HG03039 (cell line): ENCODE results near the gene CDK5R1.

Source experiments
- ATAC-seq: cut with Tn5 transposase; IDR thresholded peaks from one replicate; pipeline ENCODE4 v1.9.1; 2021; ENCODE audit warnings: mild to moderate bottlenecking, moderate library complexity; ENCODE audit not compliant: unreplicated experiment

Gene CDK5R1

DNA sequence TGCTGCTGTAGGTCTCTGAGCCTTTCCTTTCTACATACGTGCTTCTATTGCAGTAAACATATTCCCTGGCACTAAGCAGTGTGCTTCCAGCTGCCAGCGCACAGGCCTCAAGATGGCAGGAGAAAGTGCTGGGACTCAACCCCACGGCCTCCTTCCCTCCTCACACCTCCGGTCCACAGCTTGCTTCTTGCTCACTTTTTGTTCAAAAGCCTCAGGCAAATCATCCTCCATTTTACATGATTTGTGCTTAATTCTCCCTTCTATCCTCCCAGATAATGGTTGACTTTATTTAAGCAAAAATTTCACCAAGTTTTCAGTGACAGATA lies 5.4 kb downstream of the CDK5R1 start:
- ATAC-seq: no peak

DNA sequence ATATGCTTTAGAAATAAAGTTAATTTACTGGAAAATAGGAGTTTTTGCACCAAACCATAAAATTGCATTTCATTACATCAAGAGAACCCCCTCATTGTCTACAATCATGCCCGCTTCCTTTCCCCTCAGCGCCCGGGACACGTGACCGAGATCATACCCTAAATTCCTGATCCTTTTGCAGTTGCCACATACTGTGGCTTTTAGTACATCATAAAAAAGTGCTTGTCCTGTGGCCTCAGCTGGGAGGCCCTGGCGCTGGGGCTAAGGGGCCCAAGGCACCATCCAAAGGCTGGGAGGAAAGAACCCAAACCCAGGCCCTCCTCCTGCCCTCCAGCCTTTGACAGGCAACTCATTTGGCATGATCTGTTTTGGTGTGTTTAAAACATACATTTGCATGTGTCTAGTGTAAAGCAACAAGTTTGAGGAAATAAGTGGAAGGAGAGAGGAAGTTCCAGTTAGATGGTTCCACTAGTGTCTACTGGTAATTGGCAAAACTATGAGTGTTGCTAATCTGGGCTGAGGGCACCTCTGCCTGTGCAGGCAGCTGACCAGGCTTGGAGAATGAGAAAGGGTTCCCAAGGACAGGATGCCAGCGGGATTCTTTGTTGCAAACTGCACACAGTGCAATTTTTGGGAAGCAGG lies 6.0 kb downstream of the CDK5R1 start:
- ATAC-seq: no peak

DNA sequence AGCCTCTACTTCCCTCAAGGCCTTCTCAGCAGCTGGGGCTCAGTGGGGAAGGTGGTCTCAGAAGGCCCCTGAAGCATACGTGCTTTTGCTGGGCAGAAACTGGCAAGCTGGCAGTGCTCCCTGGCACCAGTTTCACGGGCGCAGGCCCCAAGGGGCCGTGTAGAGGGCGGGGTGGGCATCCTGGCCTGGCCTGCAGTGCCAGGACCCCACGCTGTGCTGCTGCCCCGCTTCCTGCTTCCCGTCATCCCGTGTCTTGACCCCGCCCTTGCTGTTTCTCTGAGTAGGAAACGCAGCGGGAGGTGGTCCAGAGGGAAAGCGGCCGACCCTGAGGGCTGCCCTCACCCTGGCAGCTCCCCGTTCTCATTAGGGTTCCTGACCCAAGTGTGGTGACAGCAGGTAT lies 6.8 kb downstream of the CDK5R1 start:
- ATAC-seq: no peak

DNA sequence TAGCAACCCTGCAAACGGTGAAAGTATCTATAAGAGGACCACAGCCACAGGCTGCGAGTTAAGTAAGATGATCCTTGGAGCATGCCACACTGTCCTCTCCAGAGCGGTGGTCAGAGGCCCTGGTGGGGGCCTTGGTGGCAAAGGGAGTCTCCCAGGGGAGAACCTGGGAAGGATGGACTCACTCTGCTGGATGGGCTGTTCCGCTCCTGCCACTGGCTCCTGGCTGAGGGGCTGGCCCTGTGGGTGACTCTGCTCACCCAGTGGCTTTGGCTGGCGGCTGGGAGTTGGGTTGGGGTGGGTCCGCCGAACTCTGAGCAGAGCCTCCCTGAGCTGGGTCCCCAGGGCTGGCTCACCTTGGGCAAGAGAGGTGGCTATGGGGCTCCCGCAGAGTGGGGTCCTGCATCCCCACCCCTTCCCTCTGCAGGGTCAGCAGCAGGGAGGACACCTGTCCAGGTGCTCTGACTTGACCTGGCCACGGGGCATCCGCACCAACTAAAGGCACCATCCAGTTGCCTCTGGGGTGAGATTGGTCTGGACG lies 7.3 kb downstream of the CDK5R1 start:
- ATAC-seq: no peak

DNA sequence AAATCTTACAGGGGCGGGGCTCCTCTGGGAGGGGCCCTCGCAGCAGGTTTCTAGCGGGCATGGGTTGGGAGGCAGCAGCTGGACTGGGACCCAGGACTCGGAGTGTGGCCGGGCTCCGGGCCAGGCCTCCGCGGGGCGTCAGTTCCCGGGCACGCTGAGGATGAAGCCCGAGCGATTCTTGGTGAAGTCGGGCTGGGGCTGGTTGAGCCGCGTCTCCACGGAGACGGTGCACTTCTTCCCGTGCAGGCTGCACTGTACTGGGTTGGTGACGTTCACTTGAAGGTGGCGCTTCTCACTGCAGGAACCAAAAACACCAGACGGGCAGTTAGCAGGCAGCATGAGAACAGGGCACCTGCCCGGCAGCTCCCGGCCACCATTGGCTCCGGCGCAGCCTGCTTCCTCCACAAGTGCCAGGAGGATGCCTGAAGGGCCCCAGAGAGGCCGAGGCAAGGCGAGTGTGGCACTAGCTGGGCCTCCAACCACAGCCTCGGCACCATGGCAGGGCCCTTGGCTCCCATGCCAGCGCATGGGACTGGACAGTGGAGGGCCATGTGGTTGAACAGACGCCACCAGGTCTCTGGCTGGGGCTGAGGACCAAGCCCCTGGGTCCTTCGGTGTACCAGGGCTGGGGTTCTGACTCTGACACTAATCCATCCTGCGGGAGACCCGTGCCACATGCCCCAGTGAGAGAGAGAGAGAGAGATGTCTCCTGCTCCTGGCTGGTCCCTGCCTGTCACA lies 8.0 kb downstream of the CDK5R1 start:
- no peak for ATAC-seq

DNA sequence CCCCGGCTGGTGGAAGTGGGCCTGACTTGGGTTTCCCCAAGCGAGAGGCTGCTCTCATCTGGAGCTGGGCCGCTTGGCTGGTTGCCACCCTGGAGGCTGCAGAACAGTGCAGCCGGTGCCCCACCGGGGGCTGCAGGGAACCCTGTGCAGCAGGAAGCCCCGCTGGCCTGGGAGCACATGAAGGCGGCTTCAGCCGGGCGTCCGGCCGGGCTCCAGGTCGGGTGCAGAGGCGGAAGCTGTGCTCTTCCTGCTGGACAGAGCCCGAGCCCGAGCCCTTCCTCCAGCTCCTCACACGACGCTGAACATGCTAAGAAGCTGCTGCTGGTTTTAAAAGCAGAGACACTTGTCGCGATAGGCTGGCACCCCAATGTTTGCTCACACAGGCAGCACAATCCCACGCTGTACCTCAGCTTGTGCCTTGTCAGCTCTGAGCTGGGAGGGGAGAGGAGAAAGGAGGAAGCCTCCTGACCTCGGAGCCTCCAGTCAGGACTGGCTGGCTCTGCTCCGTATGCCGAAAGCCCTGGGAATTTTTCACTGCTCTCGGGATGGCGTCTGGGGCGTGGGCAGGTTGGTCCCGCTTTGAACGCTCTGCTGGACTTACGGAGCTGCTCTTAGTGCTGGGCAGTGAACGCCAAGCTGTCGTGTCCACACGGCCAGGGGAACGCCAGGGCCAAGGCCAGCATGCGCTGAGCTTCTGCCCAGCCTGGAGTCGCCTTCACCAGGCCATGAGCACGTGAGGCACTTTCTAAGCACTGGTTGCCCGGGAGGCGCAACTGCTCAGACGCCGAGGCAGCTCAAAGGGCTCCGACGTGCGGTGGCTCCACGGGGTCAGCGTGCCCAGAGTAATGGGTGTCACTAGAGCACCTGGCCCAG lies 8.8 kb downstream of the CDK5R1 start:
- no peak for ATAC-seq

DNA sequence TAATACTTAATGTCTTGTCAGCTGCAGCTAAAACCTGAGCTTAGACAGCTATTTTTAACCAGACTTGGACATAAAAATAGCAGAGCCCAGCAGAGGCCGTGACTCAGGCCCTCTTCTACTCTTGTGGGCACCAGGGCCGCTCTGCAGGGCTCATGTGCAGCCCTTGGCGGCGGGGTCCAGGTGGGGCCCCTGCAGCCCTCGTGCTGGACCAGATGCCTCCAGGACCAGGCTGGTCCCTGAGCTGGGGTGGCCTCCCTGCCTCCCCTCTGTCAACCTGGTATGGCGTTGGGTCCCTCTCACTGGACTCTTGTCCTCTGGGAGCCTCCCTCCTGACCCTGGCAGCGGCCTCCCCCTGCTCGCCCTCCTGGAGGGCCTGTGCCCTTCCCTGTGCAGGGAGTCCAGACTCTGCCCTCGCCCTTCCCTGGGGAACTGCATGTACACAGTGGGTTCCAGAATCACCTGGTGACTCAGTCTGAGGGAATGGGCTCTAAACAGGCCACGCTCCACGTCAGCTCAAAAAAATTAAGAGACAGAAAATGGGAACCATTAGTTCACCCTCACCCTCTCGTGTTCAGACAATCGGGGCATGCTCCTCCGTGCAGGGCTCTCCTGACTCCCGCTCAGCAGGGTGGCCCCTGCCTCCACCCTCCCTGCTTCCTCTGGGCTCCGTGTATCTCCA lies 9.7 kb downstream of the CDK5R1 start:
- no peak for ATAC-seq

DNA sequence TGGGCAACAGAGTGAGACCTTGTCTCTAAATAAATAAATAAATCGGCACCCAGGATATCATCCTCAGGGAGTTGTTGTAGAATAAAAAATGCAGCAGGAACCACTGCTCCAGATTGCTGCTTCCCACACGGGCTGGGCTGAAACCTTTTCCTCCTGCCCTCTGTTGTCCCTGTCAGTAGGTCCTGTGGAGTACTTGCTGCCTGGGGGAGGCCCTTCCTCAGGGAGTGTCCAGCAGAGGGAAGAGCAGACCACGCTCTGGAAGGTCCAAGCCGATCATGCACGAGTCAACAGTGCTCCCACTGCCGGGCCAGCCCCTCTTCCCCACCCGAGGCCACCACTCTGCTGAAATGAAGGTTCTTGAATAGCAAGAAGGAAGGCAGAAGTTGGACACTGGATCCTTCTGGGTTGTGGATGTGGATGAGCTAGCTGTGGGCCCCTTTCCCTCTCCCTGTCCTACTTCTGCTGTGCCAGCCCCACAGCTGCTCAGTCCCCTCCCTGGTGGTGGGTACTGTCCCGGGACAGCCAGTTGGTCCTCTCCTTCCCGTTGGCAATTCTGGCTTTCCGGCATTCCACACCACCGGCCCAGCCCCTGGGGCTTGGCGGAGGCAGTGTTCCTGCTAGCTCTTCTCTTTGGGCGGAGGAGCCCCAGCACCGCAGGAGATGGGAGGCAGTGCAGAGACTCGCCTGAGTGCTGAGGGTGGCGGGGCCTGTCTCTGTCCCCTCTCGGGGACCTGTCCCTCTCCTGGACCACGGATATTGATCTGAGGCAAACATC lies 10.8 kb downstream of the CDK5R1 start:
- ATAC-seq: no peak

DNA sequence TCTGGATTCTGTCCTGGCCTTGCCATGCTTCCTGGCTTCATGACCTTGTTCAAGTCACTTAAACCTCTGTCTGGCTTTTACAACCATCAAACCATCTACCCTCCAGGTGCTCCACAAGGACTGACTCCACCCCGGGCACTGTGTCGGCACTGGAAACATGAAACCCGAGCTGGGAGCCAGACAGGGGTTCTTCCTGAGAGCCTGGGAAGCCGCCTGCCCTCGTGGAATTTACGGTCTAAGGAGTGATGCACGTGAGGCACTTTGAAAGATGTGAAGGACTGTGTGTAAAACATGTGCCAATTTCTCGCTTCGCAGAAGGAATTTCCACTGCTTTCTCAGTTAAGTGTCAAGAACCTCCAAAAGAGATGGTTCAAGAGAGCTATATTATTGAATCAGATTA lies 11.6 kb downstream of the CDK5R1 start:
- ATAC-seq: no peak

DNA sequence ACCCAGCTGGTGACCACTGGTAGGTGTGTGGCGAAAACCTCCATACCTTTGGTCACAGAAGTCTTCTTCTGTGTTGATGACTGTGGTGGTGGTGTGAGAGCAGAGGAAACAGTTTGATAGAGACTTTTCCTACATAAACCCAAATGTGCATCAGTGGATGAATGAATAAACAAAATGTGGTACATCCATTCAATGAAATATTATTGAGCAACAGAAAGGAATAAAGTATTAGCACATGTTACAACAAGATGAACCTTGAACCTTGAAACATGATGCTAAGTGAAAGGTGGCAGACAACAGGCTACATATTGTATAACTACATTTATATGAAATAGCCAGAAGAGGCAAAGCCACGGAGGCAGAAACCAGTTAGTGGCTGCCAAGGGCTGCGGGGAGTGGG lies 15.2 kb downstream of the CDK5R1 start:
- ATAC-seq: no peak

DNA sequence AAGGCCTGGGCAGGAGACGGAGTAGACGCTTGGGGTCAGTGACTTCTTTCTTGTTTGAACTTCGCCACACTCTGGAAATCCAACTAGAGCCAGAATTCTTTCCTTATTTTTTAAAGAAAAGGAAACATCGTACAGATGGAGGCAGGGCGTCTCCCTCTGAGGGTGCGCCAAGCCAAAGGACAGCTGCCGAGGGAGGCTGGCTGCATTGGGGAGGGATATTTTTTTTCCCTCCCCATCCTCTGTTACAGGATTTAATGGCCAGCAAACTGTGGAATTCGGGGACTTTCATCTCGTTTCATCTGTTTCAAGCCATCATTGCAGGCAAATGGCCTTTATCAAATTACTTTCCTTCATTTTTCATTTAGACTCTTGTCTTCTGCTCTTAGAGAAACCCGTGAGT lies 15.9 kb downstream of the CDK5R1 start:
- no peak for ATAC-seq

DNA sequence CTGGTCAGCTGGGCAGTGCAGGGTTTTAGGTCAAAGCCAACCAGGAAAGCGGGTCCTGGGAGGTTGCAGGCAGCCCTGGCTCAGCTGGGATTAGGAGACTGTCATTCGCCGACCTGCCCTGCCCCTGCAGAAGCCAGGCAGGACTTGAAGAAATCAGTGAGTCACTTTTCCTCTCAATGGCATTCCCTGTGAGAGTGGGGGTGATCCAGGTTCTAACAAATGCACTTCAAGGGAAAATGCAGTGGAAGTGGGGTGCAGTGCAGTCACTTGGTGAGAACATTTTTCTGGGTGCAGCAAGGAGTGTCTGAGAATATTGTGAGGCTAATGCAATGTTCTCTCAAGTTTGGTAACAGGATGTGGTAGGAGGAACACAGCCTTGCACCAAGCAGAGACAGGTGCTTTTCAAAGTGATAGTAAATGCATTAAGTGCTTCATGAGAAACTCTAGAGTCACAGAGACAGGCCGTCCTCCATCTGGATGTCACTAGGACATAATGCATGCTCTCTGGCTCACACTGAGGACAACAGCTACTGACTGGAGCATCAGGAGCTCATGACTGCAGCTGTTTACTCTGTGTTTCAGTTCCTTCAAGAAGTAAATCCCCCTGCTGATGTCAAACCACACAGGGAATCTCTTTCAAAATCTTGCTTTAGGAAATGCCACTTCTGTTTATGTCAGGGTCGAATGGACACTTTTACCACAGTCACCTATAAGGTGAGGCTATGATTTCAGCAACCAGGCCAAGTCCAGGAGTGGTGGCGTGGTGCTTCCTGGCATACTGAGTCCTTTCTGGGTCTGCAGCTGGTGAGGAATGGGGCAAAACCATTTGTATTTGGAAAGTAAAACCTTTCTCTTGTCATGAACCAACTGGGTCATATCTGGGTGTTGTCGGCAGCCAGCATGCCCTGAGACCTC lies 16.7 kb downstream of the CDK5R1 start:
- ATAC-seq: peak; percentile 74

DNA sequence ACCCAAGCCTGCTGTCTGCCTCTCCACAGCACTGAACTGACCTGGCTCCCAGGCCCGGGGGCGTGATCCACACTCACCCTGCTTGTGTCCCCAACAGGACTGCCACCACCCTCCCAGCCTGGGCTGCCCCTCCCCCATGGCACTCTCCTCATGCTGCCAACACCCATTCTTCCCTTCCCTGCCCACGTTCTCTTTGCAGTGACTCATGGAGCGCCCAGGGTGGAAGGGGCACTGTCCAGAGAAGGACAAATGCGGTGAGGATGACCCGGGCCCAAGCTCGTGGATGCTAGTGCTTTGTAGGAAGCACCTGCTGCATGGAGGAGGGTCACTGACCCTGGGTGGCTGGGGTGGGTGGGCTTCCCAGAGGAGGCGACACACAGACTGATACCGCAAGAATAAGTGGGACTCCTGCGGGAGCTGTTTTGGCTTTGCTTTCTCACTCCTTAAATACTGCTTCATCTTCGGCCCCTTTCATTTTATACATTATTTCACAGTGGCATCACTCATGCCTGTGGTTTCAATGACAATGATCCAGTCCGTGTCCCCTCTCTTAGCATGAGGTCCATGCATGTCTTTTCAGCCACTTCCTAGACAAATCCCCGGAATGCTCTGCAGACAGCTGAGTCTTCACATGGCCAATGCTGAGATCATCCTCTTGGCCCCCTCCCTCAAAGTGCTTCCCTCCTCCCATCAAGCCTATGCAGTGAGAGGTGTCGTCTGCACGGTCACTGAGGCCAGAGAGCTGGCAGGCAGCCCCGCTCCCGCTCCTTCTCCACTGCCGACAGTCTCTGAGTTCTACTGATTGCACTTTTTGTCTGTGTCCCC lies 17.6 kb downstream of the CDK5R1 start:
- peak; percentile 14 for ATAC-seq

DNA sequence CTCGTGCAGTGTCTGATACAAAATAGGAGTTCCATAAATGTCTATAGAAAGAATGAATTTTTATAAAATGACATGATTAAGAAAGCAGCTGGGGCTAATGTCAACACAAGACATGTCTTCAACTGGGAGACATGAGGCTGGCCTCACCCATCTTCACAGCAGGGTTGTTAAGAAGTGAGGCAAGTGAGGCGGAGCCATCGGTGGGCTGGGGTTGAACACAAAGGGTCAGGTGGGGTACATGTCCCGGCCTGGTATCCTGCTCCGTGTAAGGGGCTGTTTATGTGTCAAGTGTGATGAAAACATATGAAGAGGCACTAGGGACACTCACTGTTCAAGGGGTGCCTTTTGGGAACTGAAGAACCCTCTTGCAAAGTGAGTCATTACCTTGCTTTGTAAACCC lies 22.1 kb downstream of the CDK5R1 start:
- ATAC-seq: no peak

DNA sequence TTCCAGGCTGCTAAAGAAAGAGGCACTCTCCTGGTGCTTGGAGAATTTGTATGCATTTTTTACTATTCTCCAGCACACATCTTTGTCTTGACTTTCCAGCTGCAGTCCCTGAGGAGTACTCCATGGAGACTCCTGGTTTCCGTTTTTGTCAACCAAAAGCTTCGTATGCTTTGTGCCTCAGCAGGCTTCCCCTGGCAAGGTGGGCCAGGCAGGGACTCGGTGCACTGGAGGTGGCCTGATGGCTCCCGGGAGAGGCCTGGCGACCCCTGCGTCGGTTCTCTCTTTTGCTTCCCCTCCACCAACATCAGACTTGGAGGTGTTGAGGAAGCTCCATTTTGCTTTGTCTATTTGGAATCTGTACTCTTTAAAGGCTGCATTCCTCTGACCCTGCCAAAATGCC lies 23.7 kb downstream of the CDK5R1 start:
- no peak for ATAC-seq

DNA sequence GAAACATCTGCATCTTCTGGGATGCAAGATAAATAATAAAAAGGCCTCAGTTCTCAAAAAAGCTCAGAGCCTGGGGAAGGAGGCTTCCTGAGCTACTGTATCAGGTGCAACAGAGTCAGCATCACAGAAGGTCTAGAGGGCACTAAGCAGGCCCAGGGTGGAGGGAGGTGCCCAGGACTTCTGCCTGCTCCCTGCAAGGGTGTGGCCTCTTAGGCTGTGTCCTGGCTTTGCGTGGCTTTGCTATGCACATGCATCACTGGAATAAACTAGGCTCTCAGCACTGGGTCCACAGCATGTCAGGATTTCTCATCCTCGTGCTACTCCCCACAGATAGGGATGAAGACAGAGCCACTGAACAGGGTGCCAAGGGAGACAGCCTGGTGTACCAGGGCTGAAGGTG lies 25.5 kb downstream of the CDK5R1 start:
- ATAC-seq: no peak

DNA sequence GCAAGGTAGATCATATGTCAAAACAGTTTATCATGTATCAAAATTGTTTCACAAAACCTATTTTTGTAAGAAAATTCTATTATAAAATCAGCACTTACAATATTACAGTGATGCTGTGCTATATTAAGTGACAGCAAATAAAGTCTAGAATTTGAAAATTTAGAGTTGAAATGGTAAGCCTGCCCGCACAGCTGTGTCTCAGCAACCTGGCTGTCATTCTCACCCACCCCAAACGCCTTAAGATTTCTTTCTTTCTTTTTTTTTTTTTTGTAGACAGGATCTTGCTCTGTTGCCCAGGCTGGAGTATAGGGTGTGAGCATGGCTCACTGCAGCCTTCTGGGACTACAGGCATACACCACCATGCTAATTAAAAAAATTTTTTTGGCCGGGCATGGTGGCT lies 26.8 kb downstream of the CDK5R1 start:
- ATAC-seq: no peak

DNA sequence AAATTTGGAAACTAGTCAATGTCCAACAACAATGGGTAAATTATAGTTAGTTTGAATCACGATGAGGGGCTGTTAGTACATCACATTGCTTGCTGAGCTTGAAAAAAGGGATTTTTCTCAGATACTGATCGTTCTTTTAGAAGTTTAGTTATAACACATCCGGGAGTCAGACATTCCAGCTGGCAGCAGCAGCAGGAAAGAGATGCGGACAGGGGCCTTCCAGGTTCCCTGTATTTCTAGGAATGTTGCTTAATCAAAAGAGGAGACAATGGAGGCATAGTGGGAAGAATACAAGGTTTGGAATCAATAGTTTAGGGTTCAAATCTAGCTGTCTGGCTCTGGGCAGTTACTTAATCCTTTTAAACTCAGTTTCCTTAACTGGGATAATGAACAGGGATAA lies 27.8 kb downstream of the CDK5R1 start:
- ATAC-seq: no peak
